OCI-LY1 (cell line): ENCODE results near the gene DEXI.

Source experiments
- CTCF ChIP-seq: fragments of 200-600 bp; sonication (generic), shearing (Covaris generic); IDR thresholded peaks from 2 replicates; pipeline ENCODE4 v1.5.1; 2017; ENCODE audit warnings: mild to moderate bottlenecking, antibody characterized with exemption, low read length, moderate library complexity, mixed read lengths
- EZH2 ChIP-seq: fragments of 200-600 bp; sonication (generic), shearing (Covaris generic); IDR thresholded peaks from 2 replicates; pipeline ENCODE4 v1.8.0; 2017; ENCODE audit warnings: borderline replicate concordance, mixed run types, mild to moderate bottlenecking, antibody characterized with exemption, low read length, moderate library complexity, mixed read lengths

GRCh38 chr16:10888320-10888937, 53.8 kb downstream of the DEXI start:
- TF ChIP-seq CTCF (no peak; the same call in 1 of the 2 replicates), EZH2 (no peak)
